Measurements from ENCODE around the gene DUSP3.

DUSP3 gene

GRCh38 chr17:43812396-43813265 is 33.9 kb upstream of the DUSP3 start:
- Histone ChIP-seq H3K27ac (ENCODE audit: poor library complexity, severe bottlenecking) (no peak overlapping the region), H3K4me1 (ENCODE audit: insufficient read depth, poor library complexity, severe bottlenecking) (peaks cover 12% of the 10 kb centered on the region), H3K36me3 (ENCODE audit: low read depth) (peaks cover 28% of the 10 kb centered on the region), H3K4me3 (ENCODE audit: severe bottlenecking) (no peak overlapping the region), H3K9me3 (ENCODE audit: severe bottlenecking) (no peaks in the 10 kb centered on the region), H3K27me3 (ENCODE audit: insufficient read depth, poor library complexity, severe bottlenecking) (no peaks in the 10 kb centered on the region)
- DNase-seq (ENCODE audit: low spot score) (no peak), ATAC-seq (ENCODE audit: low read depth) (no peak)
- TF ChIP-seq CTCF (IDR thresholded peaks at IDR 0.05; ENCODE audit: poor library complexity, severe bottlenecking) = no peak

- peaks cover 12% of the 10 kb centered on the region for H3K4me1 ChIP-seq (ENCODE audit: insufficient read depth, poor library complexity, severe bottlenecking)
- ATAC-seq (ENCODE audit: low read depth) (no peak), DNase-seq (ENCODE audit: low spot score) (no peak)
- H3K27me3 ChIP-seq (ENCODE audit: insufficient read depth, poor library complexity, severe bottlenecking) = no peaks in the 10 kb centered on the region
- H3K9me3 ChIP-seq (ENCODE audit: severe bottlenecking) = no peaks in the 10 kb centered on the region
- TF ChIP-seq CTCF (IDR thresholded peaks at IDR 0.05; ENCODE audit: poor library complexity, severe bottlenecking) = no peak
- H3K27ac ChIP-seq (ENCODE audit: poor library complexity, severe bottlenecking) = no peak overlapping the region
- no peak overlapping the region for H3K4me3 ChIP-seq (ENCODE audit: severe bottlenecking)
- H3K36me3 ChIP-seq (ENCODE audit: low read depth) = peaks cover 33% of the 10 kb centered on the region
Measured at GRCh38 chr17:43810823-43811222, 32.0 kb upstream of the DUSP3 start.

- H3K27me3 ChIP-seq (ENCODE audit: insufficient read depth, poor library complexity, severe bottlenecking) = no peaks in the 10 kb centered on the region
- no peak overlapping the region for H3K4me3 ChIP-seq (ENCODE audit: severe bottlenecking)
- peaks cover 9% of the 10 kb centered on the region for H3K4me1 ChIP-seq (ENCODE audit: insufficient read depth, poor library complexity, severe bottlenecking)
- H3K27ac ChIP-seq (ENCODE audit: poor library complexity, severe bottlenecking) = no peak overlapping the region
- no peak for ATAC-seq (ENCODE audit: low read depth)
- no peaks in the 10 kb centered on the region for H3K9me3 ChIP-seq (ENCODE audit: severe bottlenecking)
- DNase-seq (ENCODE audit: low spot score) = no peak
- peaks cover 34% of the 10 kb centered on the region for H3K36me3 ChIP-seq (ENCODE audit: low read depth)
- no peak for TF ChIP-seq CTCF (IDR thresholded peaks at IDR 0.05; ENCODE audit: poor library complexity, severe bottlenecking)
Measured at GRCh38 chr17:43810226-43810715, 31.5 kb upstream of the DUSP3 start.

- DNase-seq (ENCODE audit: low spot score) = no peak
- no peak overlapping the region for H3K4me3 ChIP-seq (ENCODE audit: severe bottlenecking)
- peaks cover 31% of the 10 kb centered on the region for H3K36me3 ChIP-seq (ENCODE audit: low read depth)
- no peak for TF ChIP-seq CTCF (IDR thresholded peaks at IDR 0.05; ENCODE audit: poor library complexity, severe bottlenecking)
- ATAC-seq (ENCODE audit: low read depth) = no peak
- H3K27me3 ChIP-seq (ENCODE audit: insufficient read depth, poor library complexity, severe bottlenecking) = no peaks in the 10 kb centered on the region
- no peaks in the 10 kb centered on the region for H3K9me3 ChIP-seq (ENCODE audit: severe bottlenecking)
- H3K4me1 ChIP-seq (ENCODE audit: insufficient read depth, poor library complexity, severe bottlenecking) = no peaks in the 10 kb centered on the region
- H3K27ac ChIP-seq (ENCODE audit: poor library complexity, severe bottlenecking) = no peak overlapping the region
Measured at GRCh38 chr17:43809121-43809520, 30.3 kb upstream of the DUSP3 start.

- Histone ChIP-seq H3K4me1 (ENCODE audit: insufficient read depth, poor library complexity, severe bottlenecking) (no peaks in the 10 kb centered on the region), H3K36me3 (ENCODE audit: low read depth) (peaks cover 21% of the 10 kb centered on the region), H3K9me3 (ENCODE audit: severe bottlenecking) (no peaks in the 10 kb centered on the region), H3K27ac (ENCODE audit: poor library complexity, severe bottlenecking) (no peak overlapping the region), H3K4me3 (ENCODE audit: severe bottlenecking) (no peak overlapping the region), H3K27me3 (ENCODE audit: insufficient read depth, poor library complexity, severe bottlenecking) (no peaks in the 10 kb centered on the region)
- ATAC-seq (ENCODE audit: low read depth) (no peak), DNase-seq (ENCODE audit: low spot score) (no peak)
- no peak for TF ChIP-seq CTCF (IDR thresholded peaks at IDR 0.05; ENCODE audit: poor library complexity, severe bottlenecking)
Measured at GRCh38 chr17:43808076-43808475, 29.3 kb upstream of the DUSP3 start.

All from RWPE2 (cell line).